ENCODE data around the gene COX14.

Gene COX14

DNA sequence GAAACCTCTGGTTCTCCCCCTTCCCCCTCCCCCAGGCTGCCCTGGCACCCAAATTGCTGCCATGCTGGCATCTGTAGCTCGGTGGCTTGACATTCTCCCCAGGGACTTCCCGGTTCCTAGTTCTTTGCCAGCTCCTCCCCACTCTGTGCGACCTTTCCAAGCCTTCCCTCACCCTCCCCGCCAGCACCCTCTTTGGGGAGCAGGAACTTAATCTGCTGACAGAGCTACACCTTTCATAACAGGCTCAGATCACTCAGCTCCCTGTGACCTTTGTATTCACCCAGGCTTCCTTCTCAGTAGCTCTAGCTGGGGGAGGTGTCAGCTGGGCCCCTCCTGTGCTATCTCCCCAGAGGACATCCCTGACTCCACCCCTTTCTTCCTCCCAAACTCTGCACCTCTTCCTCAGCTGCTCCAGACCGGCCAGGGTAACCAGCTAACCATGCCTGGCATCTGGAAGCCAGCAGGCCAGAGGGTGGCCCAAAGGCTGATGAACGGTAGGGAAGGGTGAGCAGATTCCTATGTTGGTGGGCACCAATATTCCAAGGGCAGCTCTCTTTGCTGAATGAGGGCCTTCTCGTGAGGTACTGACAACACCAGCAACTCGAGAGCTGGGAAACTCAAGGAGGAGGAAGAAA lies 1.8 kb upstream of the COX14 start:
- Histone ChIP-seq H4K91ac (ENCODE audit: low read depth, low read length) (peak overlapping the region; percentile 34), H2BK120ac (ENCODE audit: insufficient read depth, low read length, poor library complexity) (no peak overlapping the region), H3K27ac (ENCODE audit: low read depth, low read length) (no peak overlapping the region), H3K14ac (ENCODE audit: low read length) (no peak overlapping the region), H2AFZ (ENCODE audit: insufficient read depth, low read length, poor library complexity) (peak overlapping the region; percentile 26), H3K79me1 (ENCODE audit: low read length) (peaks cover 5% of the 10 kb centered on the region), H3K23ac (ENCODE audit: low read length) (no peak overlapping the region), H2BK12ac (ENCODE audit: low read length) (peak overlapping the region; percentile 15), H3K18ac (ENCODE audit: low read length) (no peak overlapping the region), H3K36me3 (ENCODE audit: control insufficient read depth in 1 of 2, insufficient read depth in 2 of 2, low read length in 2 of 2) (no peaks in the 10 kb centered on the region), H4K12ac (ENCODE audit: low read depth, low read length) (no peak overlapping the region), H3K9me3 (ENCODE audit: insufficient read depth, low read depth, low read length) (no peaks in the 10 kb centered on the region), H3K4me2 (ENCODE audit: low read length) (no peak overlapping the region), H2BK5ac (ENCODE audit: low read depth, low read length, poor library complexity) (no peak overlapping the region), H4K8ac (ENCODE audit: low read depth, low read length) (no peak overlapping the region), H3K4ac (ENCODE audit: low read depth, low read length) (no peak overlapping the region), H3K4me3 (ENCODE audit: low read depth, low read length) (no peak overlapping the region), H3K79me2 (ENCODE audit: control insufficient read depth, insufficient read depth, low read length, poor library complexity) (no peaks in the 10 kb centered on the region), H3K9ac (ENCODE audit: low read length) (no peak overlapping the region), H3K27me3 (ENCODE audit: insufficient read depth, low read length) (no peaks in the 10 kb centered on the region), H3K4me1 (ENCODE audit: control insufficient read depth in 1 of 2, insufficient read depth in 2 of 2, low read length in 2 of 2) (peaks cover 12 to 14% of the 10 kb centered on the region in 2 experiments), H2AK5ac (ENCODE audit: low read length) (no peak overlapping the region)
- no peak for DNase-seq
- no CpG with 5 or more reads among the region's 8 CpGs for WGBS (ENCODE audit: extremely low coverage, insufficient coverage, insufficient read length)

DNA sequence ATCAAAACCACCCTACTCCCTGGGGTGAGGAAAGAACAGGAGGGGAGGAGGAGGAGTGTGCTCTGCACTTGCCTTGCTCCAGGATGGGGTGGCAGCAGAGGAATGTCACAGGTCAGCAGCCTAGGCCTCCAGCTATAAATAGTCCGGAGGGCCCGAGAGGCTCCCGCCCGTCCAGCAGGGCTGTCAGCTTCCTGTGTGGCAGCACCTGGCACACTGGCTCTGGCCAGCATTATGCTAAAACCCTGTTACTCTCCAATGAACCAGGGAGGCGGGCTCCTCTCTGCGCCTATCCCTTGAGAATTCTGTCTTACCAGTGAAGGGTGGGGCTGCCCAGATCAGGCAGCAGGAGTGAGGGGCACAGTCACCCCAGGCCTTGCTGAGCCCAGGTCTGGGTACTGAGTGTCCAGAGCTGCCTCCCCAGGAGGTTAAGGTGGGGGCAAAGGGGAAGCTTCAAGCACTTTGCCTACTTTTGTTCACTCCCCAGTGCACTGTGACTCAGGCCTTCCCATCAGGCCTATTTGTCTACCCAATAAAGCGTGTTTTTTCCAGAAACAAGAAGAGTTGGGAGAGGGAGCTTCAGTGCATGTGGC lies 1.2 kb upstream of the COX14 start:
- H4K12ac ChIP-seq (ENCODE audit: low read depth, low read length) = no peak overlapping the region
- H3K4me3 ChIP-seq (ENCODE audit: low read depth, low read length) = no peak overlapping the region
- H3K23ac ChIP-seq (ENCODE audit: low read length) = no peak overlapping the region
- no peaks in the 10 kb centered on the region for H3K79me2 ChIP-seq (ENCODE audit: control insufficient read depth, insufficient read depth, low read length, poor library complexity)
- no peak overlapping the region for H3K18ac ChIP-seq (ENCODE audit: low read length)
- H3K79me1 ChIP-seq (ENCODE audit: low read length) = peaks cover 5% of the 10 kb centered on the region
- H3K4ac ChIP-seq (ENCODE audit: low read depth, low read length) = no peak overlapping the region
- no peak overlapping the region for H3K9ac ChIP-seq (ENCODE audit: low read length)
- peak in 1 of 2 donors; percentile 6 for DNase-seq
- H2BK5ac ChIP-seq (ENCODE audit: low read depth, low read length, poor library complexity) = no peak overlapping the region
- H2BK120ac ChIP-seq (ENCODE audit: insufficient read depth, low read length, poor library complexity) = no peak overlapping the region
- peaks cover 12 to 14% of the 10 kb centered on the region in 2 experiments for H3K4me1 ChIP-seq (ENCODE audit: control insufficient read depth in 1 of 2, insufficient read depth in 2 of 2, low read length in 2 of 2)
- peak overlapping the region; percentile 26 for H2AFZ ChIP-seq (ENCODE audit: insufficient read depth, low read length, poor library complexity)
- no peaks in the 10 kb centered on the region for H3K9me3 ChIP-seq (ENCODE audit: insufficient read depth, low read depth, low read length)
- peak overlapping the region; percentile 15 for H4K8ac ChIP-seq (ENCODE audit: low read depth, low read length)
- no peak overlapping the region for H3K27ac ChIP-seq (ENCODE audit: low read depth, low read length)
- no peak overlapping the region for H2AK5ac ChIP-seq (ENCODE audit: low read length)
- WGBS (ENCODE audit: extremely low coverage, insufficient coverage, insufficient read length) = no CpG with 5 or more reads among the region's 7 CpGs
- H3K27me3 ChIP-seq (ENCODE audit: insufficient read depth, low read length) = no peaks in the 10 kb centered on the region
- peaks cover 0 to 2% of the 10 kb centered on the region in 2 experiments for H3K36me3 ChIP-seq (ENCODE audit: control insufficient read depth in 1 of 2, insufficient read depth in 2 of 2, low read length in 2 of 2)
- no peak overlapping the region for H2BK12ac ChIP-seq (ENCODE audit: low read length)
- no peak overlapping the region for H4K91ac ChIP-seq (ENCODE audit: low read depth, low read length)
- H3K4me2 ChIP-seq (ENCODE audit: low read length) = peak overlapping the region; percentile 92
- no peak overlapping the region for H3K14ac ChIP-seq (ENCODE audit: low read length)

GRCh38 chr12:50111395-50111692 lies 692 bp upstream of the COX14 start:
- Histone ChIP-seq H3K9me3 (ENCODE audit: insufficient read depth, low read depth, low read length) (no peaks in the 10 kb centered on the region), H2BK12ac (ENCODE audit: low read length) (no peak overlapping the region), H3K4ac (ENCODE audit: low read depth, low read length) (no peak overlapping the region), H3K4me2 (ENCODE audit: low read length) (peak overlapping the region; percentile 92), H3K23ac (ENCODE audit: low read length) (no peak overlapping the region), H3K36me3 (ENCODE audit: control insufficient read depth in 1 of 2, insufficient read depth in 2 of 2, low read length in 2 of 2) (peaks cover 0 to 2% of the 10 kb centered on the region in 2 experiments), H3K79me2 (ENCODE audit: control insufficient read depth, insufficient read depth, low read length, poor library complexity) (no peaks in the 10 kb centered on the region), H4K91ac (ENCODE audit: low read depth, low read length) (no peak overlapping the region), H3K4me3 (ENCODE audit: low read depth, low read length) (no peak overlapping the region), H3K18ac (ENCODE audit: low read length) (no peak overlapping the region), H3K27ac (ENCODE audit: low read depth, low read length) (no peak overlapping the region), H4K8ac (ENCODE audit: low read depth, low read length) (no peak overlapping the region), H2BK120ac (ENCODE audit: insufficient read depth, low read length, poor library complexity) (no peak overlapping the region), H3K27me3 (ENCODE audit: insufficient read depth, low read length) (no peaks in the 10 kb centered on the region), H3K9ac (ENCODE audit: low read length) (no peak overlapping the region), H3K4me1 (ENCODE audit: control insufficient read depth in 1 of 2, insufficient read depth in 2 of 2, low read length in 2 of 2) (peaks cover 12 to 14% of the 10 kb centered on the region in 2 experiments), H3K79me1 (ENCODE audit: low read length) (peaks cover 5% of the 10 kb centered on the region), H2AK5ac (ENCODE audit: low read length) (no peak overlapping the region), H3K14ac (ENCODE audit: low read length) (no peak overlapping the region), H2BK5ac (ENCODE audit: low read depth, low read length, poor library complexity) (no peak overlapping the region), H4K12ac (ENCODE audit: low read depth, low read length) (no peak overlapping the region), H2AFZ (ENCODE audit: insufficient read depth, low read length, poor library complexity) (no peak overlapping the region)
- no peak for DNase-seq
- no CpG with 5 or more reads among the region's 19 CpGs for WGBS (ENCODE audit: extremely low coverage, insufficient coverage, insufficient read length)

DNA sequence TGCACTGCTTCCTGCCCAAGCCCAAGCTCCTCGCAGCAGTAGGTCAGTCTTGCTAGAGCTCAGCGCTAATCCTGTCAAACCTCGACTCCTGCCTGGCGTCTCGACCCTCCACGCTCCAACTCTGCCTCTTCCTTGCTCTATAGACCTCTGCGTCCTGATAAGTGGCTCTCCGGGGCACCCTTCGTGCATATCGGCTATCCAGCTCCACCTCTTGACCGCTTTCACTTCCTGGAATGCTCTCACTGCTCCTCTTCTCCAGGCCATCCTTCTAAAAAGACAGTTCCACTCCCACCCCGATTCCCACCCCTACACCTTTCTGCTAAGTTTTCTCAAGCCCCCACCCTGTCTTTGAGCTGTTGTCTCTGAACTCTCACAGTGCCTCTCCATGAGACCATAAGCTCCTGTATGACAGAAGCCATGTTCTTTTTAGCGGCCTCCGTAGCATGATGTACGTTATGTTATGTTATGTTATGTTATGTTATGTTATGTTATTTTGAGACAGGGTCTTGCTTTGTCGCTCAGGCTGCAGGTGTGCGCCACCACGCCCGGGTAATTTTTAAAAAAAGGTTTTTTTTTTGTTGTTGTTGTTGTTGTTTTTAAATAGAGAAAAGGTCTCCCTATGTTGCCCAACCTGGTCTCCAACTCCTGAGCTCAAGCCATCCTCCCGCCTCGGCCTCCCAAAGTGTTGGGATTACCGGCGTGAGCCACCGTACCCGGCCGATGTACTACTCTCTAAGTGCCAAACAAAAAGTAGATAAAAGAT lies 601 bp downstream of the COX14 start:
- peak overlapping the region; percentile 36 for H2AK5ac ChIP-seq (ENCODE audit: low read length)
- peak overlapping the region; percentile 22 for H3K23ac ChIP-seq (ENCODE audit: low read length)
- H3K18ac ChIP-seq (ENCODE audit: low read length) = peak overlapping the region; percentile 10
- peak overlapping the region; percentile 27 for H2AFZ ChIP-seq (ENCODE audit: insufficient read depth, low read length, poor library complexity)
- H3K14ac ChIP-seq (ENCODE audit: low read length) = peak overlapping the region; percentile 60
- H3K4ac ChIP-seq (ENCODE audit: low read depth, low read length) = no peak overlapping the region
- peak overlapping the region; percentile 33 for H4K91ac ChIP-seq (ENCODE audit: low read depth, low read length)
- peak in 1 of 2 donors; percentile 17 for DNase-seq
- peak overlapping the region; percentile 77 for H3K9ac ChIP-seq (ENCODE audit: low read length)
- H3K4me3 ChIP-seq (ENCODE audit: low read depth, low read length) = peak overlapping the region; percentile 98
- peak overlapping the region; percentile 55 for H4K12ac ChIP-seq (ENCODE audit: low read depth, low read length)
- no peak overlapping the region for H2BK5ac ChIP-seq (ENCODE audit: low read depth, low read length, poor library complexity)
- peaks cover 5% of the 10 kb centered on the region for H3K79me1 ChIP-seq (ENCODE audit: low read length)
- no peaks in the 10 kb centered on the region for H3K27me3 ChIP-seq (ENCODE audit: insufficient read depth, low read length)
- H4K8ac ChIP-seq (ENCODE audit: low read depth, low read length) = peak overlapping the region; percentile 78
- H2BK120ac ChIP-seq (ENCODE audit: insufficient read depth, low read length, poor library complexity) = no peak overlapping the region
- peaks cover 0 to 2% of the 10 kb centered on the region in 2 experiments for H3K36me3 ChIP-seq (ENCODE audit: control insufficient read depth in 1 of 2, insufficient read depth in 2 of 2, low read length in 2 of 2)
- no peaks in the 10 kb centered on the region for H3K79me2 ChIP-seq (ENCODE audit: control insufficient read depth, insufficient read depth, low read length, poor library complexity)
- H3K4me2 ChIP-seq (ENCODE audit: low read length) = peak overlapping the region; percentile 84
- peak overlapping the region; percentile 58 for H3K27ac ChIP-seq (ENCODE audit: low read depth, low read length)
- peaks cover 12 to 14% of the 10 kb centered on the region in 2 experiments for H3K4me1 ChIP-seq (ENCODE audit: control insufficient read depth in 1 of 2, insufficient read depth in 2 of 2, low read length in 2 of 2)
- WGBS (ENCODE audit: extremely low coverage, insufficient coverage, insufficient read length) = no CpG with 5 or more reads among the region's 26 CpGs
- H3K9me3 ChIP-seq (ENCODE audit: insufficient read depth, low read depth, low read length) = no peaks in the 10 kb centered on the region
- H2BK12ac ChIP-seq (ENCODE audit: low read length) = no peak overlapping the region
